ENCODE results near the gene OXNAD1.
A peak's percentile ranks its signal among the peaks of the same experiment; 100 is the strongest.

The OXNAD1 gene, protein sequence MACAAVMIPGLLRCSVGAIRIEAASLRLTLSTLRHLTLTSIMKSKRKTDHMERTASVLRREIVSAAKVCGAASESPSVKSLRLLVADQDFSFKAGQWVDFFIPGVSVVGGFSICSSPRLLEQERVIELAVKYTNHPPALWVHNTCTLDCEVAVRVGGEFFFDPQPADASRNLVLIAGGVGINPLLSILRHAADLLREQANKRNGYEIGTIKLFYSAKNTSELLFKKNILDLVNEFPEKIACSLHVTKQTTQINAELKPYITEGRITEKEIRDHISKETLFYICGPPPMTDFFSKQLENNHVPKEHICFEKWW

DNA sequence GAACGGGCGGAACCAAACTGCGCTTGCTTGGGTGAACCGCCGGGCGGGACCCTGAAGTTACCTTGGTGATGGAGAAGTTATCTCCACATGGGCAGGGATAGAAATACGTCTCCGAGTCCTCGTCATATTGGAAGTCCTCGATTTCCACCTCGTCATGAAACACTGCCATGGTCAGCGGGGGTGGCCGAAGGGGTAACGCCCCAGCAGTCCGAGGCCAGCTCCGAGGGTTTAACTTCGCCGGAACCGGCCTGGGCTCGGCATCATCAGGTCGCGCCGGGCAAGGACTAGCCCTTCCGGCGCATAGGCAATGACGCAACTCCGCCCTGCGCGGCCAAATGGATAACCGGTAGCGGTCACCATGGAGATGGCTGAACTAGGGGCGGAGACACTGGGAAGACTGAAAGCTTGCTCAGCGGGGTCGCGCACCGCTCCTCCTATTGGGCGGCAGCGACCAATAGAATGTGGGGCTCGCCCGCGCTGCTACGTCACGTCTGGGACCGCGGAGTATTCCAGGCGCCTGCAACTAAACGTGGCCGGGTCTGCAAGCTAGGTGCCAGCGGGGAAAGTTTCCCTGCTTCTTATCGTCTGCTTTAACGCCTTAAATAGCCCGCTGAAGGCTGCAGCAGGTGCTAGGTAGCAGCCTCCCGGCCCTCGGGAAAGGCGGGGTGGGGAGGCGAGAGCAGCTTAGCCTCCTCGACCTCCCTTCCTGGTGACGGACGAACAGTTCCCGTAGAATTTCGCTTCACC lies at the start of gene OXNAD1, which contains the start of gene DPH3:
OXNAD1 (plus strand) TSS at position 505 of the 747 bp plus-strand sequence. CDS start 5,741 bp downstream, outside the sequence.
DPH3 (minus strand) TSS at position 236 of the 747 bp plus-strand sequence; CDS start at position 169, 67 bp downstream.
- peak; percentile 97 to 99 for DNase-seq (ENCODE audit: low read depth in 2 of 2)

DNA sequence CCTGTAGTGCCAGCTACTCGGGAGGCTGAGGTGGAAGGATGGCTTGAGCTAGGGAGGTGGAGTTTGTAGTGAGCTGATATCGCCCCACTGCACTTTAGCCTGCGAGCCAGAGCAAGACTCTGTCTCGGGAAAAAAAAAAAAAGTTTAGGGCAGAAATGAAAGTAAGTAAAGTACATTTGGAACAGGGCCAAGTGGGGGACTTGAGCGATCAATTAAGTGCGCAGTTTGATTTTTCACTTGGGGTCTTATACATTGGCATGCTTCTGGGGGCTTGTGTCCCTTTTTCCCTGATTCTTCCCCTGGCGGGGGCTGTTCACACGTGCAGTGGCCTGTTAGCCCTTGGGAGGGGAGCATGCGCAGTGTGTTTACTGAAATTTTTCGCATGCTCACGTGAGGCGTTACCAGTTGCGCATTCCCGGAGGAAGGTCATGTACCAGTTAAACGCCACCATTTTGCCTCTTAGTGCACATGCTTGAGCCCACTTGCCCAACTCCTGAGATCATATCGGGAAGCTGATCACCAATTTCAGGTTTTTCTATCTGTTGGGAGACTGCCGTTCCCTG lies 48.6 kb upstream of the OXNAD1 start:
- DNase-seq (ENCODE audit: low read depth in 2 of 2), result no peak

DNA sequence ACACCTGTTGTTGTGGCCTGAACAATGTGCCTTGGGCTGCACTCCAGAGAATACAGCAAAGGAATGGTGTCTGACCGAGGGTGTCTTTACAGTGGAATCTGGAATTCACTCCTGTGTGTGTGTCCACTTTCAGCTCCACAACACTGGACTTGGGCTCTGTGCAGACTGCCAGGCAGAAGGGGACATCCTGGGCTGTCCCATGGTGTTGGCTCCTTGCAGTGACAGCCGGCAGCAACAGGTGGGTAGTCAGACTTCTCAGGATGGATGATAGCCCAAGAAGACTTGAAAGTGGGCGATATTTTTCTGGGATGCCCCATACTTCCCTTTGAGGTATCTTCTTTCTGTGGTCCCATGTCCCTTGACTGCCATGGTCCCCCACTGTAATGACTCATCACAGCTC lies 45.2 kb upstream of the OXNAD1 start:
- DNase-seq (ENCODE audit: low read depth in 2 of 2), result no peak

DNA sequence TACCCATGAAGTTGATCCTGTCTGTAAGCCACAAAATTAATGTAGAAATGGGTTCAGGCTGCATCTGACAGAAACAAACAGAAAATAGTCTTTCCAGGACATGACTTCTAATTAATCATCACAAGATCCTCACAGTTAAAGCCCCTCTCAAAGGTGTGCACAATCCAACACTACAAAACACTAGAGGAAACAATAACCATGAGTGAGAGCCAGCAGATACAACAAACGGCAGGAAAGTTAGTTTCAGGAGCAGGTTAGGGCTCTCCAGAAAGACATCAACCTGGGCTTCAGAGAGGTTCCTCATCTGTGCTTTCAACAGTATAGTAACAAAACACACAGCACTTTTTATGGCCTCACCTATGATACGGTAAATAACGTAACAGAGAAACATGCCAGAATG lies 43.0 kb upstream of the OXNAD1 start:
- no peak for DNase-seq (ENCODE audit: low read depth in 2 of 2)

DNA sequence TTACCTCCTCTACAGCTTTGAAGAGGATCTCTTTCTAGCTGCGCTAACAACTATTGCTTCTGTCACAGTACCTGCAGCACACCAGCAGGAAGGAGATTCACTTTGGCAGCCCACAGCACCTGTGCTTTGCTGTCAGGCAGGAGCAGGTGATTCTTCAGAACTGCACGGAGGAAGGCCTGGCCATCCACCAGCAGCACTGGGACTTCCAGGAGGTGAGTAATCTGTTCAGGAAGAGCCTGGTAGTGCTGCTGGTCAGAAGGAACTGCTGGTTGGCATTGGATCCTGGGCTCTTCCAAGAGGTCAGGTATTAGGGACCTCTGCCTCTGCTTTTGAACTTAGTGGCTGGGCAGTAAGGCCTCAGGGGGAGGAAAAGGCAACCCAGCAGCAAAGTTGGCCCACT lies 42.5 kb upstream of the OXNAD1 start:
- no peak for DNase-seq (ENCODE audit: low read depth in 2 of 2)

DNA sequence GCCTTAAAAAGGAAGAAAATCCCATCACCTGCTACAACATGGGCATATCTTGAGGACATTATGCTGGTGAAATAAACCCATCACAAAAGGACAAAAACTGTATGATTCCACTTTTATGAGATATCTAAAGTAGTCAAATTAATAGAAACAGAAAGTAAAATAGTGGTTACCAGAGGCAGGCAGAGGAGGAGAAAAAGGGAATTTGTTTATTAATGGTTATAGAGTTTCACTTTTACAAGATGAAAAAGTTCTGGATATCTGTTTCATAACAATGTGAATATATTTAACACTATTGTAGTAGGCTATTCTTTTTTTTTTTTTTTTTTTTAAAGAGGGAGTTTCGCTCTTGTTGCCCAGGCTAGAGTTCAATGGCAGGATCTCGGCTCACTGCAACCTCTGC lies 40.7 kb upstream of the OXNAD1 start:
- no peak for DNase-seq (ENCODE audit: low read depth in 2 of 2)

DNA sequence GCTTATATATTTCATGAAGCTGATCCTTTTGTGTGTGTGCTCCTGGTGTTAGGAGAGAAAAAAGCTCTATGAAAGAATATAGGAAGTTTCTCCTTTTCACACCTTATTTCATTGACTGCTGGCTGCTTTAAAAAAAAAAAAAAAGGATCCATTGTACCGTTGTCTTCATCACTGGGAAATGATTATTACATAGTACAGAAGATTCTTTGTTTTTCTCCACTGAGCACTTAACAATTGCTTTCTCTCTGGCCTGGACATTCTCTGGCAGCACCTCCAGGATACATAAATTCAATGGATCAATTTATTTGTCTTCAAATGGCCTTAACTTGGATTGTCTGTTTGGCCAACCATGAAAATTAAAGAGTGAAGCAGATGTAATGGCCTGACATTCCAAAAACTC lies 37.4 kb upstream of the OXNAD1 start:
- DNase-seq (ENCODE audit: low read depth in 2 of 2), result no peak

DNA sequence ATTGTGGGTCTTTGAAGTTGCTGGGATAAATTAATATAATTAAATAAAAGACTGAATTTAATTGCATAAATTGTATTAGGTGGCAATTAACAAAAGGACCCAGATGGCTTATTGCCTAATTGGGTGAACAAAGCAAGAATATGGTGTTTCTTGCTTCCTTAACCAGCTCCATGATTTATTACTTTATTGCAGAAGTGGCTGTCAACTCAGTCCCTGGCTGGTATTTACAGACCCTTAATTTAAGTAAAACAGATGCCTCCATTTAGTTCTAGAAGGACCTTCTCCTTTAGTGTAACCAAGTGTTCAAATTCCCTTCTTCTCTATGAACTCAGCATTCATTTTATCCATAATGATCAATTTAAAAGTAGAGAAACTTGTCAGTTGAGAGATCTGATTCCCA lies 35.3 kb upstream of the OXNAD1 start:
- no peak for DNase-seq (ENCODE audit: low read depth in 2 of 2)

DNA sequence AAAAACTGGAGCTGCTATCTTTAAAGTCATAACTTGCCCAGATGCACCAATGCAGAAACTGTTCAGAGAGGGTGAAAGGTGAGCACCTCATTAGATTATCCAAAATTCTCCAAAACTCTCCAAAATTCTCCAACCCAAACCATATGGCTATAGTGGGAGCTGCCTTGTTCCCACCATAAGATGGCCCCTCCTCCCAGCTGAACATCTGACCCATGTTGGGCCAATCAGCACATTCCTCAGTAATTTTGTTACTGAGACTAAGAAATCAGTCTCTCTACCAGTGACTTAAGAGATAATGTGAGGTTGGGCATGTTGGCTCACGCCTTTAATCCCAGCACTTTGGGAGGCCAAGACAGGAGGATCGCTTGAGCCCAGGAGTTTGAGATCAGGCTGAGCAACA lies 33.0 kb upstream of the OXNAD1 start:
- DNase-seq (ENCODE audit: low read depth in 2 of 2), result no peak

DNA sequence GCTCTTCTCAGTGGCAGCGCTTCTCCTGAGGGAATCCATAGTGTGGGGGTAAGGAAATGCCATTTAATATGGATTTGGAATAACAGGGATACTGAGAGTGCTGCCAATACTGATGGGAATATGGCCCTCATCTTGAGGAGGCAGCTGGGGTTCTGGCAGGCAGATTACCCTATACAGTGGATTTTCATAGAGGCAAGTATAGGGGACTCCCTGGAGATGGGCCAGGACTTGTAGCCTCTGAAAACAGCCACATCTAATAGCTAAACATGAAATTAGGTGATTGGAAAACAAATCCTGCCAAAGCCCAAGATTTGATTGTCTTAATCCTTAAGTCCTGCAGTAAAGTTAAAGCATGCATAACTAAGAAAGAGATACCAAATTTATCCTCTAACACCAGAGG lies 31.2 kb upstream of the OXNAD1 start:
- DNase-seq (ENCODE audit: low read depth in 2 of 2), result no peak

DNA sequence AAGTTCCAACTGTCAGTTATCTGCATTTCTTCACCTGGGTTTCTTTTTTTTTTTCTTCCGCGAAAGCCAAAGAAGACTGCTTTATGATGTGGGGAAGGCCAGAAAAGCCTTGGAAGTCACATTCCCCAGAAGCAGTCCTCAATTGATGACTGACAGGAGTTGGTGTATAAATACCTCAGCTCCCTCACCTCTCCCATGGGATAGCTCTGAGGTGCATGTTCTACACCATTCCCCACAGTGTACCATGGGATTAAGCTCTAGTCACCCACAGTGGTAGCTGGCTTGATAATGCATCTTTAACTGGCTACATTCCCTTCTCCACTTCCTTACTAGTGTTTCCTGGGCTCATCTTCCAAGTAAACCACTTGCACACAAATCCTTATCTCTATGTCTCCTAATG lies 30.7 kb upstream of the OXNAD1 start:
- DNase-seq (ENCODE audit: low read depth in 2 of 2), result no peak

DNA sequence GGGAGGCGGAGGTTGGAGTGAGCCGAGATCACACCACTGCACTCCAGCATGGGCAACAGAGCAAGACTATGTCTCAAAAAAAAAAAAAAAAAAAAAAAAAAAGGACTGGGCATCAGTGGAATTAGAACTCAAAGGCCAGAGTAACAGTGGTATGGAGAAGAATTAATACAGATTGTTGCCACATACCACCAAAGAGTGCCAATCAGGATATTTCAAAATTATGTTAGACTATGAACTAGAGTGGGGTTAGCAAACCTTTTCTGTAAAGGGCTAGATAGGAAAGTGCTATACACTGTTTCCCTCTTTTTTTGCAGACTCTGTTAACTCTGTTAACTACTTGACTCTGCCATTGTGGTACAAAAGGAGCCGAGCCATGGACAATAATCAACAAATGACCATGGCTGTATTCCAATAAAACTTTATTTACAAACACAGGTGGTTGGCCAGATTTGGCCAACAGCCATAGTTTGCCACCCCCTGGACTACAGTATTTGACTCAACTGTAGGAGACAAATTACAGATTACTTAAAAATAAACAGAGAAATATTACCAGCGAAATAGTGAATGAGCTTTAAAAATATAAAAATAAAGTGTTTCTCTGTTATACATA lies 28.9 kb upstream of the OXNAD1 start:
- no peak for DNase-seq (ENCODE audit: low read depth in 2 of 2)

DNA sequence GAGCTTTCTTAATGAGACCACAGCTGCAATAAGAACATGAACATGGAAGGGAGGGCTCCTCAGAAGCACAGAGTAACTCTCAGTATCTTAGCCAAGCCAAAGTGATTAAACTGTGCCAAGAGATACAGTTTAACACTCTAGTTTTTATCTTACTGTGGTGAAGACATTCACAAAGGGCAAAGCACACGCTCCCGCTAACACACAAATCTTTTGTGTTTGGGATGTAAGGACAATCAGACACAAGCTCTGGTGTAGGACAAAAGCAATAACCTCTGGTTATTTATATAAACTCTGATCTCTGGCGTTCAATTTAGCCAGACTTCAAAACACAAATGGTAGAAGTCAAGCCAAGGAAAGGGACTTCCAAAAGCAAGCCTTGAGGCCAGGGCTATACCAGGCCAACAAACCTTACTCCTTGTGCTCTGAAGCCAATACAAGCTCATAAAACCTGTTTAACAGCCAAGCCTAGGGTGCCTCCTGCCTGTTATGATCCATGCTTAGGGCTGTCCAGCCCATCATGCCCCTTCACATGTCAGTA lies 28.1 kb upstream of the OXNAD1 start:
- no peak for DNase-seq (ENCODE audit: low read depth in 2 of 2)

DNA sequence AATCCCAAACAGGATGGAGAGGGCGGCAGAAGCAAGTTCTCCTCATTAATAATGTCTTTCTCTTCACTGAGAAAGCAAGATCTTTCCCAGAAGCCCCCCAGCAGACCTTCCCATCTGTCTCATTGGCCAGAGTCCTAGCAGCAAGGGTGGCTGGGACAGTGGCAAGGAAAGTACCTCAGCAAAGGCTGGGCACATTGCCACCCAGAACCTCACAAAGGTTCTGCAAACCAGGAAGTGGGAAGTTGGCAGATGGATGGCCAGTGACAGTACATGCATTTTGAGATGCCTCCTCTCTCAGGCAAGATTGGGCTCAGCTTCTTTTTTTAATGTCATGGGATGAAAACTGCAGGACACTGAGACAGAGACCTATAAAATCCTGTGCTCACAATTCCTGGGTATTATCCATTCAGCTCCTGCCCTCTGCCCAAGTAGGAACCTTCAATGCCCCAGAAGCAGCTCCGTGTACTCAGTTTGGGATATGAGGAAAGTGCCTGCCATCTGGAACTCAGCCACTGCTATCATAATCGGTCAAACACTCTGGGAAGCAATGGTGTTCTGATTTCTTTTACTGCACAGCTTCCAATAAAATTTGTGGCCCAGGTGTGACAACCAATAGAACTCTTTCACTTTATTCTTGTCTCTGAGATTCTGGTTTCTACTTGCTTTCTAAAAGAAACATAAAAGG lies 25.8 kb upstream of the OXNAD1 start:
- DNase-seq (ENCODE audit: low read depth in 2 of 2), result no peak

DNA sequence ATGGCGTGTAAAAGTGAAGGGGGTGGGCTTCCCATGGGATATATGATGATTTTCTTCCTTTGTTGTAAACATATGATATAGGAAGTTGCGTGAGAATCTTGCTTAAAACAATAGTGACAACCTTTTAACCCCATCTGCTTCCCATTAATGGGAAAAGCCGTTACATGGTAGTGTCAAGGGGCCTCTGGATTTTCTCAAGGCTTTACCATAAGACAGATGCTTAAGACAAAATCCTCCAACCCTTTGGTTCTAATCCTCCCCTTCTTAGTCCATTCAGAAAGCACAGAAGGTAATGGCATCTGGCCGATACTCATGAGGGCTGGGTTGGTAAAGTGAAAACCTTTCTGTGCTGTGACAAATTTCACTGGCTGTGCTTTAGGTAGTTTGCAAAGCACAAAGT lies 25.2 kb upstream of the OXNAD1 start:
- DNase-seq (ENCODE audit: low read depth in 2 of 2), result no peak

DNA sequence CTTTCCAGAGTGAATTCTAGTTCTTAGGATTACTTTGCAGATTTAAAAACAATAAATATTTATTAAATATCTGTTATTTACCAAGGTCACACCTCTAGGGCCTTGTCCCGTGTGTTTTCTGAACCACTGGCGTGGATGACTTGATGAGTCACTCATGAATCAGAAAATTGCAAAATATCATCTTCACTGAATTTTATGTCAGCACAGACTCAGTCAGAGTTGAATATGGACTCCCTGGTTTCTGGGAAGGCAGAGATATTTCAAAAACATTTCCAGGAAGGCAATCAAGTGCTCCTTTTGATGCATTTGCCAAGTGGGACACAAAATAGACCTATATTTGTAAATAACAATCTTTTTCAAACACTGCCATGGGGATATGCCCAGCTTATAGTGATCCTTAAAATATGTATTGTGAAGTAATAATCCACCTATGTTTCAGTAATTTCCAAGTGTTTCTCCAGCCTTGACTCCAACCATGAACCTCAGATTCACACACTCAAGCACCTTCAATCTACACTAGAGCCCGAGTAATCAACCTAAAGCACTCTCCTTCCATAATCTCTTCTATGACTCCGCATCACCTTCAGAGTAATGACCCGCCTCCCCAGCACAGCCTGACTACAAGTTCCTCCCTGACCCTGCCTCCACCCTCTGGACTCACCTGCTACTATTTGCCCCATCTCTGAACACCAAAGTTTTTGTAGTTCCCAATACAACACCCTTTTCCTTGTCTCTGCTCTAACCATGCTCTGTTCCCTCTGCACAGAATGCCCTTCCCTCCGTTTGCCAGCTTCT lies 24.6 kb upstream of the OXNAD1 start:
- no peak for DNase-seq (ENCODE audit: low read depth in 2 of 2)

DNA sequence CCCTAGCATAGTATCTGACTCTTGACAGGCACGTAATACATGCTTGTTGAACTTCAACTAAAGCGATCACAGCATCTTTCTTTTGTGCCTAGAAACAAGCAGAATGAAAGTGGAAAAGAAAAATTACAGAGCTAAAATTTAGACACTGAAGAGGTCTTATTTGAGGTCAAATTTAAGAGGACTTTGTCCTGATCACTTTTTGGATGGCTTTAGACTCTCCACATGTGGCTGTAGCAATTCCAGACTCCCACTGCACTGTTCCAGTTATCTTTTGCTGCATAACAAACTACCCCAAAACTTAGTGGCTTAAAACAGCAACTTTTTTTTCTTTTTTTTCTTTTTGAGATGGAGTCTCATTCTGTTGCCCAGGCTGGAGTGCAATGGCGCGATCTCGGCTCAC lies 23.8 kb upstream of the OXNAD1 start:
- DNase-seq (ENCODE audit: low read depth in 2 of 2), result no peak

DNA sequence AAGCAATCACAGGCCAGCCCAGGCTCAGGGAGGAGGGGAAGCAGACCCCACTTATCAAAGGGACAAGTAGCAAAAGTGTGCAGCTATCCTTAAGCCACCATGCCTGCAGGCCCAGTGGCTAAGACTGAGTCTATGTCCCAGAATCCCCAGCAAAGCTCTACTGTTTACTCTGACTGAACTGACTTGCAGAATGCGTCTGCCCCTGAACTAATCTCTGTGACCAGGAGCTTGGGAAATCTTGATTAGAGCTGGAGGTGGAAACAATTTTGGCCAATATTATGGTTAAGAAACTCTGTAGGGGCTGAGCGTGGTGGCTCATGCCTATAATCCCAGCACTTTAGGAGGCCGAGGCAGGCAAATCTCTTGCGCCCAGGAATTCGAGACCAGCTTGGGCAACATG lies 22.8 kb upstream of the OXNAD1 start:
- DNase-seq (ENCODE audit: low read depth in 2 of 2), result no peak

DNA sequence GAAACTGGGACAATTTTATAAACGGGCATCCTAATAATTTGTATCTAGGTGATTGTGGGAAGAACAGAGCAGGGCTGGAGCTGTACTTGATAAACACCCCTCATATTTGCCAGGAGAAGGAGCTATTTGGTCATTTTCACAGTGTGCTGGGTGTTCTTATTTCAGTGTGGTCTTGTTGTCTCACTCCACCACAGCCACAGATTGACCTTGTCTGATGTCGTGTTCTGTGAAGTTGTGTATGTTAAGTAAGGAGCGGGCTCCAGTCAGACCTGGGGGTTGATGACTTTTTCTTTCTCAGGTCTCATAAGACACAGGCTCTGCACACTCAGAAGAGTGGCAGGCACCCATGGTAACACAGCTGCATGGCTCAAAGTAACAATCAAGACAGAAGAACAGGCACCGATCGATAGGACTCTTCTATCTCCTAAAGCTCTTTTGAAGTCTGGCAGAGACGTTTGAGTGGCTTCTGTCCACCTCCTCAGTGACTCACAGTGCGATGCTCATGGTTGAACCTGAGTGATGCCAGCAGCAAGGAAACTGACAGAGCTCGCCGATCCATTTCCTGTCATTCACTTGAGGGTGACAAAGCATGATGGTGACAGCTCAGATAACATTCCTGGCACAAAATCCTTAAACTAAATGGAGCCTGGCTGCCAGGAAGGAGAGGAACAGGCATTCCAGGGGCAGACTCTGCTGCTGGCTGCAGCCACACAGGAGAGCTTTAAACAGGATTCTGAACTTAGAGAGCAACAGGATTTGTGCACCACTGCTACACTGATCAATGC lies 21.1 kb upstream of the OXNAD1 start:
- no peak for DNase-seq (ENCODE audit: low read depth in 2 of 2)

DNA sequence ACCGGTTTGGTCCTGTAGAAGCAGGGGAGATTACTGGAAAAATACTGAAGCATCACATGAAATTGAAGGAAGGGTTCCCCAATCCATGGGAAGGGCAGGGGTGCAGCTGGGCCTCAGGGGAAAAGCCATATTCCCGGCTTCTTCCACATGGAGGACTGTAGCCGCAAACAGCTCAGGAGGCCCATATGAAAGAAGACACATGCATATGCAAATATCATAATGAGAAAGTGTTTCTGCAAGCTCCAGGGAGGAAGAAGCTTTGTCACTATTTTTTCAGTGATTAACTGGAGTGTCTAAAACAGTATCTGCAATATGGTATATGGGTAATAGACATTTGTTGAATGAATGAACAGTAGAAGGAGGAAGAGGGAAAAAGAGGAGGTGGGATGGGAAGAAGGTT lies 19.4 kb upstream of the OXNAD1 start:
- DNase-seq (ENCODE audit: low read depth in 2 of 2), result no peak

All from activated CD4-positive, alpha-beta T cell treated with anti-CD3 and anti-CD28 coated beads for 24 hours (primary cell).